ENCODE measurements around the gene MCTP1.
"Not testable (repeated sequence)": the region's sequence is repeated elsewhere in the genome, so short reads cannot be mapped to it uniquely, and the experiment has no call there.

The MCTP1 gene

GRCh38 chr5:95217351-95217750, 67.5 kb downstream of the MCTP1 start:
- Histone ChIP-seq H3K9me2 (replicated peaks; ENCODE audit: low read depth, low read length) (no peaks in the 10 kb centered on the region), H3K79me2 (ENCODE audit: insufficient read depth, low read length) (no peaks in the 10 kb centered on the region), H3K4me1 (ENCODE audit: insufficient read depth, low read length, poor library complexity, severe bottlenecking) (peaks cover 4% of the 10 kb centered on the region), H3K9ac (ENCODE audit: low read depth, low read length, poor library complexity, severe bottlenecking) (no peak overlapping the region), H4K20me1 (ENCODE audit: insufficient read depth, low read length, poor library complexity, severe bottlenecking) (no peaks in the 10 kb centered on the region), H3K4me3 (ENCODE audit: low read length, poor library complexity, severe bottlenecking) (no peak overlapping the region), H2AFZ (ENCODE audit: low read length) (no peak overlapping the region), H3K27me3 (ENCODE audit: insufficient read depth, low read length, poor library complexity, severe bottlenecking) (no peaks in the 10 kb centered on the region), H3F3A (ENCODE audit: low read depth) (no peaks in the 10 kb centered on the region), H3K4me2 (ENCODE audit: low read depth, low read length, poor library complexity, severe bottlenecking) (no peak overlapping the region), H3K36me3 (ENCODE audit: insufficient read depth, low read length) (no peaks in the 10 kb centered on the region), H3K9me3 (ENCODE audit: insufficient read depth, low read depth, low read length) (no peaks in the 10 kb centered on the region)
- TF ChIP-seq EZH2phosphoT487 (IDR thresholded peaks at IDR 0.05; ENCODE audit: borderline replicate concordance) (no peak), CTCF (conservative IDR thresholded peaks at IDR 0.05; ENCODE audit: low read length) (no peak)

GRCh38 chr5:95216136-95216955, 68.5 kb downstream of the MCTP1 start:
- no peak overlapping the region for H3K4me3 ChIP-seq (ENCODE audit: low read length, poor library complexity, severe bottlenecking)
- no peak overlapping the region for H3K9ac ChIP-seq (ENCODE audit: low read depth, low read length, poor library complexity, severe bottlenecking)
- H3K9me3 ChIP-seq (ENCODE audit: insufficient read depth, low read depth, low read length): no peaks in the 10 kb centered on the region
- H3F3A ChIP-seq (ENCODE audit: low read depth): no peaks in the 10 kb centered on the region
- H3K27me3 ChIP-seq (ENCODE audit: insufficient read depth, low read length, poor library complexity, severe bottlenecking): no peaks in the 10 kb centered on the region
- TF ChIP-seq CTCF (conservative IDR thresholded peaks at IDR 0.05; ENCODE audit: low read length): no peak
- TF ChIP-seq EZH2phosphoT487 (IDR thresholded peaks at IDR 0.05; ENCODE audit: borderline replicate concordance): no peak
- no peak overlapping the region for H2AFZ ChIP-seq (ENCODE audit: low read length)
- no peaks in the 10 kb centered on the region for H3K36me3 ChIP-seq (ENCODE audit: insufficient read depth, low read length)
- H3K79me2 ChIP-seq (ENCODE audit: insufficient read depth, low read length): no peaks in the 10 kb centered on the region
- peaks cover 4% of the 10 kb centered on the region for H3K4me1 ChIP-seq (ENCODE audit: insufficient read depth, low read length, poor library complexity, severe bottlenecking)
- no peak overlapping the region for H3K4me2 ChIP-seq (ENCODE audit: low read depth, low read length, poor library complexity, severe bottlenecking)
- H4K20me1 ChIP-seq (ENCODE audit: insufficient read depth, low read length, poor library complexity, severe bottlenecking): no peaks in the 10 kb centered on the region
- no peaks in the 10 kb centered on the region for H3K9me2 ChIP-seq (replicated peaks; ENCODE audit: low read depth, low read length)

GRCh38 chr5:95207811-95208210, 77.1 kb downstream of the MCTP1 start:
- H2AFZ ChIP-seq (ENCODE audit: low read length); H3F3A ChIP-seq (ENCODE audit: low read depth); H4K20me1 ChIP-seq (ENCODE audit: insufficient read depth, low read length, poor library complexity, severe bottlenecking); H3K36me3 ChIP-seq (ENCODE audit: insufficient read depth, low read length); H3K27me3 ChIP-seq (ENCODE audit: insufficient read depth, low read length, poor library complexity, severe bottlenecking); H3K79me2 ChIP-seq (ENCODE audit: insufficient read depth, low read length); H3K4me1 ChIP-seq (ENCODE audit: insufficient read depth, low read length, poor library complexity, severe bottlenecking); H3K9me2 ChIP-seq (replicated peaks; ENCODE audit: low read depth, low read length); H3K4me2 ChIP-seq (ENCODE audit: low read depth, low read length, poor library complexity, severe bottlenecking); H3K9ac ChIP-seq (ENCODE audit: low read depth, low read length, poor library complexity, severe bottlenecking); H3K9me3 ChIP-seq (ENCODE audit: insufficient read depth, low read depth, low read length); H3K4me3 ChIP-seq (ENCODE audit: low read length, poor library complexity, severe bottlenecking): not testable (repeated sequence)

GRCh38 chr5:95194856-95195255, 90.0 kb downstream of the MCTP1 start:
- H3F3A ChIP-seq (ENCODE audit: low read depth): no peaks in the 10 kb centered on the region
- no peak for TF ChIP-seq EZH2phosphoT487 (IDR thresholded peaks at IDR 0.05; ENCODE audit: borderline replicate concordance)
- no peak for TF ChIP-seq CTCF (conservative IDR thresholded peaks at IDR 0.05; ENCODE audit: low read length)
- no peak overlapping the region for H3K4me2 ChIP-seq (ENCODE audit: low read depth, low read length, poor library complexity, severe bottlenecking)
- H3K36me3 ChIP-seq (ENCODE audit: insufficient read depth, low read length): no peaks in the 10 kb centered on the region
- H3K9ac ChIP-seq (ENCODE audit: low read depth, low read length, poor library complexity, severe bottlenecking): no peak overlapping the region
- no peak overlapping the region for H2AFZ ChIP-seq (ENCODE audit: low read length)
- no peaks in the 10 kb centered on the region for H3K79me2 ChIP-seq (ENCODE audit: insufficient read depth, low read length)
- H3K9me2 ChIP-seq (replicated peaks; ENCODE audit: low read depth, low read length): no peaks in the 10 kb centered on the region
- no peaks in the 10 kb centered on the region for H3K9me3 ChIP-seq (ENCODE audit: insufficient read depth, low read depth, low read length)
- H3K27me3 ChIP-seq (ENCODE audit: insufficient read depth, low read length, poor library complexity, severe bottlenecking): no peaks in the 10 kb centered on the region
- no peaks in the 10 kb centered on the region for H4K20me1 ChIP-seq (ENCODE audit: insufficient read depth, low read length, poor library complexity, severe bottlenecking)
- H3K4me1 ChIP-seq (ENCODE audit: insufficient read depth, low read length, poor library complexity, severe bottlenecking): peaks cover 3% of the 10 kb centered on the region
- no peak overlapping the region for H3K4me3 ChIP-seq (ENCODE audit: low read length, poor library complexity, severe bottlenecking)
